H1 (cell line): ENCODE measurements around the gene SHC3. TPM values are rescaled to one million over a fixed set of nuclear protein-coding genes. Genes with fewer than 3 reads are reported as not detected.
"Not testable (repeated sequence)": the region's sequence is repeated elsewhere in the genome, so short reads cannot be mapped to it uniquely, and the experiment has no call there.

Experiments
- CTCF ChIA-PET: fragments of 300-600 bp; sonication (Branson Sonifier 250); formaldehyde crosslinking; loops from one replicate; lab custom pipeline; 2021; ENCODE audit not compliant: partially characterized antibody; lab: Charles Lee
- POLR2A ChIA-PET: fragments of 300-600 bp; sonication (Branson Sonifier 250); formaldehyde crosslinking; loops from one replicate; lab custom pipeline; 2021; ENCODE audit warnings: inconsistent platforms; ENCODE audit not compliant: partially characterized antibody; lab: Charles Lee
- DNase-seq, 2 experiments: peaks; one replicate each; pipeline versions ENCODE4 v3.0.0 to v3.0.0-alpha.2; 2010 to 2022; ENCODE audit warnings: low spot score in 2 of 2, low read depth in 1 of 2, mixed read lengths in 1 of 2
- FAIRE-seq: peaks from 2 replicates; lab custom pipeline; 2011; peaks lifted over from hg19 to GRCh38; lab: Jason Lieb, UNC
- H2AFZ ChIP-seq: 2 replicates; pipeline ENCODE4 v1.8.1; 2012; ENCODE audit warnings: low read length, inconsistent platforms
- H2AK5ac ChIP-seq: 2 replicates; pipeline ENCODE4 v1.6.1; 2013; ENCODE audit warnings: low read depth, low read length
- H2BK120ac ChIP-seq: replicated peaks from 2 replicates; pipeline ENCODE3; 2013; ENCODE audit warnings: low read depth, low read length, inconsistent platforms
- H2BK12ac ChIP-seq: 2 replicates; pipeline ENCODE4 v1.6.1; 2013; ENCODE audit warnings: low read depth, low read length
- H2BK15ac ChIP-seq: 2 replicates; pipeline ENCODE4 v1.6.1; 2013; ENCODE audit warnings: low read length
- H2BK20ac ChIP-seq: 2 replicates; pipeline ENCODE4 v1.6.1; 2013; ENCODE audit warnings: low read length
- H2BK5ac ChIP-seq: 2 replicates; pipeline ENCODE4 v1.6.1; 2013; ENCODE audit warnings: low read depth, low read length
- H3K14ac ChIP-seq: 2 replicates; pipeline ENCODE4 v1.6.1; 2013; ENCODE audit warnings: inconsistent platforms; ENCODE audit not compliant: insufficient read length
- H3K18ac ChIP-seq: 2 replicates; pipeline ENCODE4 v1.6.1; 2013; ENCODE audit warnings: low read length; ENCODE audit errors: extremely low read depth
- H3K23ac ChIP-seq: 2 replicates; pipeline ENCODE4 v1.6.1; 2013; ENCODE audit warnings: inconsistent platforms; ENCODE audit not compliant: insufficient read length
- H3K23me2 ChIP-seq: 2 replicates; pipeline ENCODE4 v1.6.1; 2013; ENCODE audit warnings: low read depth, low read length
- H3K27ac ChIP-seq: 2 replicates; pipeline ENCODE4 v1.6.1; 2011; ENCODE audit warnings: low read depth, low read length, inconsistent platforms
- H3K27me3 ChIP-seq, 4 experiments: replicated peaks in 1 of 4; 1 replicate in 1 of 4; 2 replicates in 3 of 4; pipeline versions ENCODE4 v1.6.1 to v1.8.1; 2011 to 2013; ENCODE audit warnings: low read length in 3 of 4, mild to moderate bottlenecking in 3 of 4, inconsistent platforms in 2 of 4, mixed read lengths in 2 of 4, moderate library complexity in 1 of 4; ENCODE audit not compliant: control insufficient read depth in 3 of 4, insufficient read depth in 3 of 4; ENCODE audit errors: extremely low read depth in 1 of 4
- H3K36me3 ChIP-seq, 4 experiments: 2 replicates each; pipeline versions ENCODE4 v1.6.1 to v1.8.1; 2011 to 2013; ENCODE audit warnings: mild to moderate bottlenecking in 4 of 4, low read length in 3 of 4, moderate library complexity in 2 of 4, control low read depth in 1 of 4, inconsistent platforms in 1 of 4; ENCODE audit not compliant: insufficient read depth in 4 of 4, control insufficient read depth in 2 of 4
- H3K4ac ChIP-seq: replicated peaks from 2 replicates; pipeline ENCODE3; 2013; ENCODE audit warnings: low read length, low read depth, mixed read lengths, inconsistent platforms; ENCODE audit not compliant: insufficient read length
- H3K4me1 ChIP-seq, 4 experiments: replicated peaks in 1 of 4; 1 replicate in 1 of 4; 2 replicates in 3 of 4; pipeline versions ENCODE4 v1.6.1 to v1.8.1; 2011 to 2013; ENCODE audit warnings: low read length in 3 of 4, inconsistent platforms in 2 of 4, mixed read lengths in 1 of 4; ENCODE audit not compliant: insufficient read depth in 4 of 4, control insufficient read depth in 3 of 4
- H3K4me2 ChIP-seq, 2 experiments: 2 replicates each; pipeline versions ENCODE4 v1.6.1 to v1.8.1; 2011 to 2013; ENCODE audit warnings: low read depth in 2 of 2, low read length in 2 of 2, control low read depth in 1 of 2, inconsistent platforms in 1 of 2, mild to moderate bottlenecking in 1 of 2; ENCODE audit not compliant: insufficient read depth in 1 of 2
- H3K4me3 ChIP-seq, 4 experiments: fragments of 200-600, 300-600 bp in 1 of 4; sonication (generic), shearing (Covaris generic), sonication (Bioruptor Twin) in 1 of 4; 2 replicates each; pipeline versions ENCODE4 v1.5.1 to v1.8.1; 2011 to 2016; ENCODE audit warnings: low read length in 4 of 4, low read depth in 3 of 4, control low read depth in 2 of 4, inconsistent platforms in 2 of 4, mild to moderate bottlenecking in 2 of 4, mixed read lengths in 1 of 4, moderate library complexity in 1 of 4; ENCODE audit not compliant: insufficient read depth in 2 of 4; ENCODE audit errors: extremely low read depth in 1 of 4
- H3K56ac ChIP-seq: replicated peaks from 2 replicates; pipeline ENCODE3; 2013; ENCODE audit warnings: low read depth, mild to moderate bottlenecking, mixed read lengths, low read length, inconsistent platforms; ENCODE audit not compliant: insufficient read length
- H3K79me1 ChIP-seq: 2 replicates; pipeline ENCODE4 v1.6.1; 2013; ENCODE audit warnings: low read depth, low read length, control low read depth
- H3K79me2 ChIP-seq, 2 experiments: 2 replicates each; pipeline versions ENCODE4 v1.6.1 to v1.8.1; 2012 to 2013; ENCODE audit warnings: low read length in 2 of 2, mild to moderate bottlenecking in 2 of 2, inconsistent platforms in 1 of 2; ENCODE audit not compliant: insufficient read depth in 2 of 2, control insufficient read depth in 1 of 2
- H3K9ac ChIP-seq, 4 experiments: replicated peaks in 1 of 4; 1 replicate in 1 of 4; 2 replicates in 3 of 4; pipeline versions ENCODE4 v1.6.1 to v1.8.1; 2011 to 2013; ENCODE audit warnings: low read depth in 3 of 4, low read length in 3 of 4, control low read depth in 2 of 4, mild to moderate bottlenecking in 2 of 4, moderate library complexity in 2 of 4, inconsistent platforms in 1 of 4; ENCODE audit errors: extremely low read depth in 1 of 4
- H3K9me3 ChIP-seq, 2 experiments: 2 replicates each; pipeline versions ENCODE4 v1.6.1 to v1.8.1; 2012 to 2013; ENCODE audit warnings: mild to moderate bottlenecking in 2 of 2, moderate library complexity in 2 of 2, control low read depth in 1 of 2, inconsistent platforms in 1 of 2, low read depth in 1 of 2, low read length in 1 of 2, mixed read lengths in 1 of 2; ENCODE audit not compliant: insufficient read depth in 2 of 2
- H4K20me1 ChIP-seq, 2 experiments: replicated peaks in 1 of 2; 2 replicates each; pipeline versions ENCODE3 to v1.8.1; 2011 to 2013; ENCODE audit warnings: inconsistent platforms in 2 of 2, low read length in 2 of 2, mild to moderate bottlenecking in 1 of 2; ENCODE audit not compliant: insufficient read depth in 2 of 2, control insufficient read depth in 1 of 2
- H4K5ac ChIP-seq: 2 replicates; pipeline ENCODE4 v1.6.1; 2013; ENCODE audit warnings: low read length, low read depth, mixed read lengths, inconsistent platforms; ENCODE audit not compliant: insufficient read length
- H4K8ac ChIP-seq: 2 replicates; pipeline ENCODE4 v1.8.0; 2013; ENCODE audit warnings: mild to moderate bottlenecking, moderate library complexity, low read length, inconsistent platforms; ENCODE audit not compliant: insufficient read depth; ENCODE audit errors: extremely low read depth
- H4K91ac ChIP-seq: replicated peaks from 2 replicates; pipeline ENCODE3; 2013; ENCODE audit warnings: low read length, mixed read lengths, inconsistent platforms; ENCODE audit not compliant: insufficient read length
- WGBS, 2 experiments: shearing (Covaris generic) in 1 of 2; methylation state at CpG; one replicate each; pipeline versions ENCODE4 v1.1.6 to v1.1.7; 2013 to 2015; ENCODE audit warnings: low lambda C conversion rate in 2 of 2, mixed read lengths in 2 of 2, inconsistent platforms in 1 of 2, low coverage in 1 of 2, missing lambda C conversion rate in 1 of 2; ENCODE audit not compliant: insufficient replicate concordance in 2 of 2, insufficient coverage in 1 of 2, insufficient read length in 1 of 2; ENCODE audit errors: extremely low coverage in 1 of 2, missing lambda C conversion rate in 1 of 2; 5-methylcytosine and 5-hydroxymethylcytosine counted together
- polyA plus RNA-seq, 7 experiments: library from polyadenylated mRNA; depleted of rRNA in 3 of 7; stranded (reverse) in 5 of 7; unstranded in 2 of 7; fragments of >200 nt in 5 of 7; fragments of 200-250 nt in 2 of 7; gene quantifications; 1 replicate in 5 of 7; 2 replicates in 1 of 7; 4 replicates in 1 of 7; pipeline versions ENCODE4 v1.2.1 to v1.2.3, GENCODE V29; 2011 to 2013; ENCODE audit warnings: missing spikeins in 2 of 7, mixed read lengths in 2 of 7
- total RNA-seq: library from RNA; stranded (reverse); fragmentation: NEBNext Ultra II Directional; extraction: Animal tissue kit (Norgen Biotek cat#: 25700); gene quantifications from 2 replicates; pipeline ENCODE4 v1.2.1, GENCODE V29; 2021

The SHC3 gene
- total and polyA plus RNA-seq, 2 of the 8 experiments (the other 6 are each of a cell fraction or from before 2014, with no cell fraction given), result 1.4 to 7.1 TPM

DNA sequence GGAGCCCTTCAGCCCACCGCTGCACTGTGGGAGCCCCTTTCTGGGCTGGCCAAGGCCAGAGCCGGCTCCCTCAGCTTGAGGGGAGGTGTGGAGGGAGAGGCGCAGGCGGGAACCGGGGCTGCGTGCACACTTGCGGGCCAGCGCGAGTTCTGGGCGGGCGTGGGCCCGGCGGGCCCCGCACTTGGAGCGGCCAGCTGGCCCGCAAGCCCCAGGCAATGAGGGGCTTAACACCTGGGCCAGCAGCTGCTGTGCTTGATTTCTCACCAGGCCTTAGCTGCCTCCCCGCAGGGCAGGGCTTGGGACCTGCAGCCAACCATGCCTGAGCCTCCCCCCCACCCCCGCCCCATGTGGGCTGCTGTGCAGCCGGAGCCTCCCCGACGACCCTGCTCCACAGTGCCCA lies 30.7 kb upstream of the SHC3 start:
- H3K18ac ChIP-seq, H3K4me2 ChIP-seq, H2AK5ac ChIP-seq, H3K4ac ChIP-seq, H2AFZ ChIP-seq, H3K23ac ChIP-seq, H3K4me3 ChIP-seq, H3K79me2 ChIP-seq, H4K91ac ChIP-seq, H3K36me3 ChIP-seq, DNase-seq, H3K9ac ChIP-seq, FAIRE-seq, H4K20me1 ChIP-seq, H3K23me2 ChIP-seq, H3K56ac ChIP-seq, H3K79me1 ChIP-seq, H2BK5ac ChIP-seq, H2BK15ac ChIP-seq, H3K27me3 ChIP-seq, H2BK20ac ChIP-seq, H3K27ac ChIP-seq, H3K4me1 ChIP-seq, H3K14ac ChIP-seq, H4K8ac ChIP-seq, POLR2A ChIA-PET, H2BK12ac ChIP-seq, H2BK120ac ChIP-seq, H4K5ac ChIP-seq: not testable (repeated sequence)
- WGBS, 2 experiments, result 92% methylated on average over 12 of the region's 21 CpGs; no CpG with 5 or more reads in 1 of the 2 experiments
- CTCF ChIA-PET, result interaction anchor here (0.8 to 1.1 kb wide), 2 partner anchors 28 to 33 kb away, joined by 3 read pairs; no protein-coding TSS in a partner anchor
- peaks cover 5 to 11% of the 10 kb centered on the region in 2 experiments; a peak in 3 of 4 replicates for H3K9me3 ChIP-seq
